HL-60 (cell line): ENCODE measurements around the gene ADARB1.

Experiments used
- DNase-seq, 2 experiments: peaks; one replicate each; pipeline ENCODE4 v3.0.0-alpha.2; 2010 to 2020; ENCODE audit warnings: low read depth in 1 of 2, low spot score in 1 of 2
- H3K27ac ChIP-seq: fragments of 250-450 bp; sonication (Bioruptor Pico); replicated peaks from 2 replicates; pipeline ENCODE4 v1.5.1; 2020; ENCODE audit warnings: mild to moderate bottlenecking, moderate library complexity
- H3K27me3 ChIP-seq: fragments of 250-450 bp; sonication (Bioruptor Pico); 2 replicates; pipeline ENCODE4 v1.5.1; 2021; ENCODE audit warnings: mild to moderate bottlenecking, moderate library complexity; ENCODE audit not compliant: insufficient read depth, poor library complexity, severe bottlenecking
- H3K4me3 ChIP-seq: replicated peaks from 2 replicates; pipeline ENCODE4 v1.5.1; 2011; ENCODE audit warnings: mild to moderate bottlenecking, control low read depth, low read length; ENCODE audit not compliant: insufficient read depth
- GABPA ChIP-seq: IDR thresholded peaks from 2 replicates; pipeline ENCODE4 v1.6.1; 2012; ENCODE audit warnings: low read depth
- POLR2AphosphoS5 ChIP-seq: IDR thresholded peaks from 2 replicates; pipeline ENCODE4 v1.6.1; 2012; ENCODE audit warnings: low read depth
- REST ChIP-seq: IDR thresholded peaks from 2 replicates; pipeline ENCODE4 v1.6.1; 2012; ENCODE audit warnings: low read depth; ENCODE audit not compliant: insufficient replicate concordance
- SPI1 ChIP-seq: IDR thresholded peaks from 2 replicates; pipeline ENCODE4 v1.6.1; 2012; ENCODE audit warnings: low read depth, mild to moderate bottlenecking, borderline replicate concordance
- TF ChIP-seq, protein P1 (sequence below): IDR thresholded peaks from one replicate; pipeline ENCODE4 v1.5.1; 2011; ENCODE audit warnings: low read length, control low read depth, inconsistent platforms; ENCODE audit not compliant: insufficient read depth

ADARB1 gene

GRCh38 chr21:45259206-45259840, 184.9 kb downstream of the ADARB1 start:
- no peak overlapping the region for H3K27ac ChIP-seq
- no peak overlapping the region for H3K4me3 ChIP-seq
- DNase-seq: no peak
- TF ChIP-seq POLR2AphosphoS5: no peak
- no peak for TF ChIP-seq SPI1
- TF ChIP-seq, protein P1, sequence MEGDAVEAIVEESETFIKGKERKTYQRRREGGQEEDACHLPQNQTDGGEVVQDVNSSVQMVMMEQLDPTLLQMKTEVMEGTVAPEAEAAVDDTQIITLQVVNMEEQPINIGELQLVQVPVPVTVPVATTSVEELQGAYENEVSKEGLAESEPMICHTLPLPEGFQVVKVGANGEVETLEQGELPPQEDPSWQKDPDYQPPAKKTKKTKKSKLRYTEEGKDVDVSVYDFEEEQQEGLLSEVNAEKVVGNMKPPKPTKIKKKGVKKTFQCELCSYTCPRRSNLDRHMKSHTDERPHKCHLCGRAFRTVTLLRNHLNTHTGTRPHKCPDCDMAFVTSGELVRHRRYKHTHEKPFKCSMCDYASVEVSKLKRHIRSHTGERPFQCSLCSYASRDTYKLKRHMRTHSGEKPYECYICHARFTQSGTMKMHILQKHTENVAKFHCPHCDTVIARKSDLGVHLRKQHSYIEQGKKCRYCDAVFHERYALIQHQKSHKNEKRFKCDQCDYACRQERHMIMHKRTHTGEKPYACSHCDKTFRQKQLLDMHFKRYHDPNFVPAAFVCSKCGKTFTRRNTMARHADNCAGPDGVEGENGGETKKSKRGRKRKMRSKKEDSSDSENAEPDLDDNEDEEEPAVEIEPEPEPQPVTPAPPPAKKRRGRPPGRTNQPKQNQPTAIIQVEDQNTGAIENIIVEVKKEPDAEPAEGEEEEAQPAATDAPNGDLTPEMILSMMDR: no peak
- no peak for TF ChIP-seq REST
- TF ChIP-seq GABPA: no peak
- peaks cover 7% of the 10 kb centered on the region for H3K27me3 ChIP-seq

DNA sequence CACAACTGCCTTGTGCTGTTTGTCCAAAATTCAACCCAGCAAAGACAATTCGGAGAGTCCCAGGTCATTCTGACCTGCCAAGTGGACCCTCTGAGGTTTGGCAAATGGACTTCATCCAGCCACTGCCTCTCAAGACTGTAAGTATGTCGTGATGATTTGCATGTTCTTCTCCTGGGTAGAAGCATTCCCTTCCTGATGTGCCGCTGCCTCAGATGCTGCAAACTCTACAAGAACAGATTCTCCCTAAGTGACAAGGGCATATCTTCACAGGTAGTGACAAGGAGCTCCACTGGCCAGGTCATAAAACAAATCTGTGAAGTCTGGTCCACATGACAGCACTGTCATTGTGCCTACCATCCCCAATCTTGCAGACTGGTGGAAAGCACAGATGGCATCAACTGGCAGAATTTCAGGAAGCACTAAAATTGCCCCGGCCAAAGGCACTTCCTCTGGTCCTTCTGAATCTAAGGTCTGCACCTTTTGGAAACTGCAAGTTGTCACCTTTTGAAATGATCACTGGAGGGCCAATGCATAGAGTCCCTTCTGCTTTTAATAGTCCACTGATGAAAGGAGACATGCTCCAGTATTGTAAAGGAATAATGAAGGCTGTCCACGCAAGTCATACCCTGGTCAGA, 185.9 kb downstream of the ADARB1 start:
- H3K27ac ChIP-seq: no peak overlapping the region
- DNase-seq: no peak
- H3K27me3 ChIP-seq: peaks cover 7% of the 10 kb centered on the region
- no peak overlapping the region for H3K4me3 ChIP-seq
- TF ChIP-seq POLR2AphosphoS5: no peak
- no peak for TF ChIP-seq SPI1
- TF ChIP-seq, protein P1: no peak
- TF ChIP-seq REST: no peak
- TF ChIP-seq GABPA: no peak

DNA sequence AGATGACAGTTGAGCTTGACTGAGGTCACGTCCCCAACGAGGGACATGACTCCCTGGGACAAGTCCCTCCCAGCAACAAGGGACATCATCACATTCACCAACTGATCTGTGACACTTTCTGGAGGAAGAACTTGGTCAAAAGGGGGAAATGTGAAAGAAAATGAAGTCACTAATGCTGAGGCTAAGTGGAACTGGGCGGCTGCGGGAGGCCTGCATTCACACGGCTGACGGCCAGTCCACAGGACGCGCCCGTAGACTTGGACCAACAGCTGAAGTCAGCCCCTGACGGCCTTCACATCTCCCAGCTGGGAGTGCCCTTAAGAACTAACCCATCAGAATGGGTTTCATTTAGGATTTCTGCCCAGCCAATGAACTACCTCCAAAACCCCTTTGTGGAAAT, 186.7 kb downstream of the ADARB1 start:
- no peak overlapping the region for H3K27ac ChIP-seq
- no peak overlapping the region for H3K4me3 ChIP-seq
- DNase-seq: no peak
- TF ChIP-seq, protein P1: no peak
- TF ChIP-seq POLR2AphosphoS5: no peak
- TF ChIP-seq SPI1: no peak
- TF ChIP-seq GABPA: no peak
- no peak for TF ChIP-seq REST
- peaks cover 7% of the 10 kb centered on the region for H3K27me3 ChIP-seq
